Measurements from ENCODE around the gene NDUFA13.

DNA sequence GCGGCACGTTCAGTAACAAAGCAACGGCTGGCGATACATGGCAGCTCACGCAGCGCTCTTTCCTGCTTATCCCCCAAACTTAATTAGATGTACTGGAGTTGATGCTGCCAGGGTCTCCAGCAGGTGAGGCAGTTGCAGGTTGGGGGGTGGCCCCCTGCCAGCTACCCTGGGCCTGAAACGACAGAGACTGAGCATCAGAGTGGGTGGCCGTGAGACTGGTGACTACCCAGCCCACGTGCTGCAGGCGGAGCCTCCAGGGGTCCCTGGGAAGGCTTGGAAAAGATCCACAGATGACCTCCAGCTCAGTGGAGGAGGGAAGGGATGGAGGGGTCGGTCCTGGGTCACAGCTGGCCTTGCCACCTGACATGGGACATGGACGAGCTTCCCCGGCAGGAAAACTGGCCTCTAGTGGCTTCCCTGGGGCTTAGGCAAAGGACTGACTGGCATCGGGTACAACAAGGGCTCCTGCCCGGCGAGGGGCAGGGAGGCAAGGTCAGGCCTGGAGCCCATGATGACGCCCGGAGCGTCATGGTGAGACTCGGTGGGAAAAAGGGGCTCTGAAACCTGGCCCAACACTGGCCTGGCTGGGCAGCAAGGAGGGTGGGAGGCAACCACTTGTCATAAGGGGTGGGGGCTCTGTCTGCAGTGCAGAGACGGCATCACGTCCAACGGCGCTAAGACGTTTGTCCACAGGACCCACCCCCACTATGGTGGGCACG is 46.1 kb downstream of the NDUFA13 start:
- TF ChIP-seq CTCF (conservative IDR thresholded peaks at IDR 0.05; ENCODE audit: low read length) (no peak), EZH2phosphoT487 (IDR thresholded peaks at IDR 0.05; ENCODE audit: borderline replicate concordance) (no peak)
